ENCODE data around the gene KLC3.

- no peak for TF ChIP-seq CTCF (IDR thresholded peaks at IDR 0.05)
- TF ChIP-seq POLR2A (IDR thresholded peaks at IDR 0.05) = no peak
- TF ChIP-seq POLR2AphosphoS5 (IDR thresholded peaks at IDR 0.05) = no peak
- TF ChIP-seq EP300 (IDR thresholded peaks at IDR 0.05) = no peak
Observed at GRCh38 chr19:45303269-45304060, 37.1 kb upstream of the KLC3 start.

All from sigmoid colon (tissue), 4 donors.